Caki2 (cell line): ENCODE data around the gene CD99L2. TPM values are rescaled to one million over a fixed set of nuclear protein-coding genes. Genes with fewer than 3 reads are reported as not detected.

Experiments
- DNase-seq: peaks from one replicate; pipeline ENCODE4 v3.0.0-alpha.2; 2015; ENCODE audit warnings: low read depth
- in situ Hi-C: cut with HindIII; loops from 2 replicates; pipeline ENCODE4 v1.10.0; 2016; ENCODE audit warnings: low sequenced_read_pairs, low pct_unique_long_range_greater_than_20kb, mixed read lengths
- total RNA-seq: library from RNA; depleted of rRNA; stranded (reverse); fragments of >200 nt; shearing (Covaris generic); gene quantifications from 2 replicates; pipeline ENCODE4 v1.2.3, GENCODE V29; 2014; ENCODE audit warnings: low replicate concordance; rRNA removed

CD99L2 gene, protein sequence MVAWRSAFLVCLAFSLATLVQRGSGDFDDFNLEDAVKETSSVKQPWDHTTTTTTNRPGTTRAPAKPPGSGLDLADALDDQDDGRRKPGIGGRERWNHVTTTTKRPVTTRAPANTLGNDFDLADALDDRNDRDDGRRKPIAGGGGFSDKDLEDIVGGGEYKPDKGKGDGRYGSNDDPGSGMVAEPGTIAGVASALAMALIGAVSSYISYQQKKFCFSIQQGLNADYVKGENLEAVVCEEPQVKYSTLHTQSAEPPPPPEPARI
- total RNA-seq = 22.5 and 34.7 TPM in 2 replicates

DNA sequence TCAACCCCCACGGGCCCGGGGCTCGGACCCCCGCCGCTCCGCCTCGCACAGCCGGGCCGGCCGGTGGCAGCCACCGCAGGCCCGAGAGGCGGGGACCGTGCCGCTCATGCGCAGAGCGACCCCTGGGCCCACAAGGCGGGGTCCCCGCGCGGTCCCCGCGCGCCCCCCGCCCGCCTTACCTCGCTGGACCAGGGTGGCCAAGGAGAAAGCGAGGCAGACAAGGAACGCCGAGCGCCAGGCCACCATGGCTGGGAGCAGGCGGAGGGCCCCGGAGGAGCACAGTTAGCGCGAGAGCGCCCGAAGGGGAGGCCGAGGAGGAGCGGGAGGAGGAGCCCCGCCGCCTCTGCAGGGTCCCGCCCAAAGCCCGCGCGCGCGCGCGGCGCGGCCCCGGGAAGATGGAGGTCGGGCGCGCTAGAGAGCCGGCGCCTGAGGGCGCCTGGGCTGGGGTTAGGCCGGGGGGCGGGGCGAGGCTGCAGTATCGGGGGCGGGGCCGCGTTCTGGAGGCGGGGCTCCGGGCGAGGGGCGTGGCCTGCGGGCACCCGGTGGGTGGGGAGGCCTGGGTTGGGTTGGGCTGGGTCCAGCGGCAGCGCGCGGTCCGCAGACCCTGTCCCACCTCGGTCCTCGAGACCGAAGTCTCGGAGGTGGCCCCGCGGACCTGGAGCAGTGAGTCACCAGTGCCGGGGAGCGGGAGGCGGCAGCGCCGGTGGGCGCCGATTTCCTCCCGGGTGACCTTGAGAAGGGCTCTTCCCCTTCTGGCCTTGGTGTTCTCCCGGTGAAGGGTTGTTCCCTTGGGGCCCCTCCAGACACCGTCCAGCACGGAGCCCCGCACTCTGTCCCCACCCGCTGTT is at the start of gene CD99L2:
Gene CD99L2, minus strand, starts transcription at position 326 of the 848 bp plus-strand sequence. Its CDS starts 80 bp downstream, at position 246.
- peak; percentile 83 for DNase-seq
- in situ Hi-C loops = no loop called here

DNA sequence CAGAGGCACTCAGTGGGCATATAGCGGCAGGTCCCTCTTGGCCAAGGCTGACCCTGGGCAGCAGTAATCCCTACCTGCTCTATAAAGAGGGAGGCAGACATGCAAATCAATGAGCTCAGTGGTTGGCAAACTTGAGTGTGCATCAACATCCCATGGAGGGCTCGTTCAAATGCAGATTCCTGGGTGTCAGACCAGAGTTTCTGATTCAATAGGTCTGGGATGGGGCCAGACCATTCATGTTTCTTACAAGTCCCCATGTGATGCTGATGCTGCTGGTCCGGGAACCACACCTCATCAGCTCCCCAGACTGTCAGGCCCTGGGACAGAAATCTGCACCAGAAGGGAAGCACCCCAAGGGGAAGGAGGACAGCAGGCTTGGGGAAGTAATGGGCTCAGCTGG is 45.8 kb upstream of the CD99L2 start:
- in situ Hi-C loops = no loop called here
- DNase-seq = no peak

DNA sequence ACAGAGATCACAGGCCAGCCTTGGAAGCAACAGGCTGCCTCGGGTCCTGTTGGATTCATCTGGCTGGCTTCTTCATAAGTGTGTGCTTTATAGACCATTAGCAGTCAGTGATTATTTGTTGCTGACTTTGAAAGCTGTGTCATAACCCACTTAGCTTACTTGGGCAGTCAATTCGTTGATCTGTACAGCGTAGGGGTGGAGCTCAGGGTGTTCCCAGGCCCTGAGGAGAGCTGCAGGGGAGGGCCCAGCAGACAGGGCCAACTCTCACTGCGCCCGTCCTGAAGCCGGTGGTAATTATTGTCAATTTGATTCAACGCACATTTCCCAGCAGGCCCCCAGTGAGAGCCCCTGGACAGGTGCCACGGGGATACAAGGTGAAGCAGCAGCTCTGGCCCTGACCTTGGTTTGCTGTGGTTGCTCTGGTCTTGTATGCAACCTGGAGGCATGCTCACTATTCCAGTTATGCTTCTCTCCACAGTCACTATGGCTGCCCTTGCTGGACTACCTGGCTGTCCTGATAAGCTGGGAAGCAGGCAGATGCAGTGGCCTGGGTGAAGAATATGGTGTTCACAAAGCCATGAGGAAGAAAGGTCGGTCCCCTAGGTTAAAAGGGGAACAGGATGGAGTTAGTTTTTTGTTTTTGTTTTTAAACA is 44.6 kb upstream of the CD99L2 start:
- in situ Hi-C loops = no loop called here
- DNase-seq = no peak

DNA sequence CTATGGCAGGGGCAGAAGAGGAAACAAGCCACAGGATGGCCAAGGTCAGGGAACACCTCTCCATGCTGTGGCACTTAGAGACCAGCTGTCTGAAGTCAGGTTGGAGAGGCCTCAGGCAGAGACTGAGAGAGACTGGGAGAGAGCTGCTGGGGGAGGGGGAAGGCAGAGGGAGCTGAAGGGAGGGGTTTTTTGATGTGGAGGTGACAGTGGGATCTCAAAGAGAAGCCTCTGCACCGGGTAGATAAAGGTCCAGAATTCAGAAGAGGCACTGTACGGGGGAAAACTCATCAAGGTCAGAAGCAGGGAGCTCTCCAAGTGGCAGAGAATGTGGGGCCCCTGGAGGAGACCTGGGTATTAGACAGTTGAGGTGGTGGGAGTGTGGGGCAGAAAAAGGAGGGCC is 43.1 kb upstream of the CD99L2 start:
- in situ Hi-C loops = no loop called here

DNA sequence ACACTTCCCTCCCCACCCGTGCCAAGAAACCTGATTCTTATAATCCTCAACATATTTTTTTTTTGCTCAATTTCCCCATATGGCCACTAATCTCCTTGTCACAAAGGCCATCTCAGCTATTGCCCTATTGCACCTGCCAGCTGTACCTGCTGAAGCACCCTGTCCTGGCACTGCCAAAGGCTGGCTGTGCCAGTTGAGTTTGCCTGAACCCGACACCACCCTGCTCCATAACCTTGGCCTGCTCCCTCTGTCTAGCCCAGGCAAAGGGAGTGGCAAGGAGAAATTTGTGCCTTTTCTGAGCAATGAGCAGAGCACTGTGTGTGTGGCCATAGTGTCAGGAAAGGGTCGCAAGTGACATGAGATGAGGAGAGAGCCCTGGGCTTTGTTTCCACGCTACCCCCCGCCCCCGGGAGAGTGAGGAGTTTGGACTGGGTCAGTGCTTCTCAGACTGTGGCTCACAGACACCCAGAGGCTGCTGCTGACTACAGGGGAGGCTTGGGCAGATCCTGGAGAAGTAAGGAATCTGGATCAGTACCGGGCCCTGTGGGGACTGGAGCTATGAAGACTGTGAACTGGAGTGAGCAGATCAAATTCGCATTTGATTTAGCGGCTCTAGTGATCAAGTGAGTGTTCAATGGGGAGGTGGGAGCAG is 42.5 kb upstream of the CD99L2 start:
- in situ Hi-C loops = no loop called here
- DNase-seq = no peak

More for the DNA sequence above, 43.1 kb upstream of the CD99L2 start:
- DNase-seq = no peak

DNA sequence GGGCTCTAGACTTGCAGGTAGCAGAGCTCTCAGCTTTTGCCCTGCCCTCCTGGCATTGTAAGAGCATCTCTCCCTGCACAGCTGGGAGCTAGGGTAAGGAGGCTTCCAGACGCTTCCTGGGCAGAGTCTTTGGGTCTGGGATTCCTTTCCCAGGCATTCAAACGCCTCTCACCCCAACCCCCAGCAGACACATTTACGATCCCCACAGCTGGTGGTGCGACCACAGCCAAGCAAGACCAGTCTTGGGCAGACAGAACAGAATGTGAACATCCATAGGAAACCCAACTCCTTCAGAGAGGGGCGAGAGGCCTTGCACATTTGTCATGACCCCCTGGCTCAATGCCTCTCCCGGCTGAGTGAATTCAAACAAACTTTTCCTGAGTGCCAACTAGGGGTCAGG is 38.1 kb upstream of the CD99L2 start:
- DNase-seq = no peak
- in situ Hi-C loops = no loop called here

DNA sequence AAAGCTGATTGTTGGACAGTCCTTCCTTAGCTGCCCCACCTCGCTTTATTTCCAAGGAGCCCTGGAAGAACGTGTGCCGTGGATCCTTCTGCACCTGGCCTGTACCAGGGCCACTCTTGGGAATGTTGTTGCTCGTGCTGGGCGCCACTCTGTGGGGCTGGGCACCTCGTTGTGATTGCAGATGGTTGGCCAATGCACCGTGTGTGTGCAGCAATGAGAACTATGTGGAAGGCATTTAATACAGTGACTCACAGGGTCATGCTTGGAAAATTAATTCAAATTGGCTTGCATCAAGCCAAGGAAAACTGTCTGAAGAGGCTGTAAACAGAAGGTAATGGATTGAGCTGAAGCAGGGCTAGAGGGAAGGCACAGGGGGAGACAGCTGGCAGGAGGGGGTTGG is 37.0 kb upstream of the CD99L2 start:
- in situ Hi-C loops = no loop called here
- DNase-seq = peak; percentile 37

DNA sequence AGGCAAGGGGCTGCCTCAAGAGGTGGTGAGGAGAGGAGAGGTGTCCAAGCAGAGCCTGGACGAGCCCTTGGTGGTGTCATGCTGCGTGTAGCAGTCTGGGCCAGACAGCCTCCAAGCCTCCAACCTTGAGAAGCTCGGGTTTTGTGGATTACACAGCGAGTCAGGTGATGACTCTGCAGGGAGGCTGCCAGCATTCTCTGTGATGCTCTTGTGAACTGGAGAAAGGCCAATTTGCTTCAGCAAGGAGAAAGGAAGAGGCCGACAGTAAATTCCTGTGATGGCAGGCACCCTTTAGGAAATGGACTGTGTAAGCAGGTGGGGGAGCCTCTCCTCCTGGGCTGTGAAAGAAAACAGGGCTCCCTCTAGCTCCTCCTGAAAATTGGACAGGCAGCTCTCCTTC is 36.0 kb upstream of the CD99L2 start:
- DNase-seq = peak; percentile 41
- in situ Hi-C loops = no loop called here

DNA sequence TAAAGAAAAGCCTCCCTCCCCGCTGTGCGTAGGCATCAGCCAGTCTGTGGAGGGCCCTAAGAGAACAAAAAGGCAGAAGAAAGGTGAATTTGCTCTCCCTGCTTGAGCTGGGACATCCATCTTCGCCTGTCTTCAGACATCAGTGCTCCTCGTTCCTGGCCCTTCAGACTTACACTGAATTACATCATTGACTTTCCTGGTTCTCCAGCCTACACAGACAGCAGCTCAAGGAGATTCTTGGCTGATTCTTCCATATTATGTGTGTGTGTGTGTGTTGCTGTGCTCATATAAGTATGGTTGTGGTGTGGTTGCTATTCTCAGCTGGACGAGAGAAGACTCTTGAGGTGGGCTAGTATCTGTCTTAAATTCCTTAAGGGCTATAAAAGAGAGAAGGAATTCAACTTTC is 35.5 kb upstream of the CD99L2 start:
- no peak for DNase-seq
- in situ Hi-C loops = no loop called here

DNA sequence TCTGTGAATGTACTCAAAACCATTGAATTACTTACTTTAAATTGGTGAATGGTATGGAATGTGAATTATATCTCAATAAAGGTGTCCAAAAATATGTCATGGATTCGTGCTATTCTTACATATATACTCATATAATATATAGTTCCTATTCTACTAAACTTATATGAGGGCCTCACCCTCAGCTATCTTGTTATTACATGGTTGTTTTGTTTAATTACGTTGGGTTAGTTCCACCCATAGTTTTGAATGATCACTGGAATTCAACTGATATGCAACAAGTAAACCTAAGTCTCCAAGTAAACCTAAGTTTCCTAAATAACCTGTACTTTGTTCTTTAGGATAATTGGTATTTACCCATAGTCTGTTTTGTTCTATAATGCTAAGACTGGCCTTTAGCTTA is 30.6 kb upstream of the CD99L2 start:
- in situ Hi-C loops = no loop called here
- DNase-seq = no peak

DNA sequence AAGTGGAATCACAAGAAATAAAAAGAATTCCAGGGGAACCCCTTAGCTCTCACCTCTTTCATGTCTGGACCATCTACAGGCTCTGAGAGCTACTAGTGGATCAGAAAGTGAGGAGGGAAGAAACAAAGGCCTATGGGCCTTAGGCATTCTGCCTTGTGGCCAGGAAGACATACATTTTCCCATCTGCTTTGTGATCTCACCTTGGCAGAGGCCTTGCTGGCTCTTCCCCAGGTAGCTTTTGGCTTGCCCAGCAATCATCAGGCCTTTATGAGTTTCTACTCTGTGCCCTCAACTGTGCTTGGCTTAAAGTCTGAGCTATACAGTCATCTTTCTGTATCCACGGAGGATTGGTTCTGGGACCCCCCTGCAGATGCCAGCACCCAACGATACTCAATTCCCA is 28.3 kb upstream of the CD99L2 start:
- in situ Hi-C loops = no loop called here

DNA sequence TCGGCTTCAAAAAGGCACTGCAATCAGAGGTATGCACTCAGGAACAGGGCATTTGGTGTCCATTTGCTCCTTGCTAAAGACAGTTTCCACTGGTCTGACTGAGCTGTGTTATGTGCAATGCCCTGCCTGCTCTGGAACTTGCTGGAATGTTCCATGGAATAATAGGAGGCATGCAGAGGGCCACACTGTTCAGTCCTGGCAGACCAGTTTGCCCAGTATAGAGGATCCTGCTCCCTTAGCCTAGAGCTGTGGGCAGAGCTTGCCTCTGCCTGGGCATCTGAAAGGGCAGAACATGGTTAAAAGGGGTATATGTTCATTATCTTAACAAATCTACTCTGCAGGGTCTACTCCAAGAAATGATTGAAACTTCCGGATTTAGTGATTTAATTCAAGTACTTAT is 27.8 kb upstream of the CD99L2 start:
- no peak for DNase-seq
- in situ Hi-C loops = no loop called here

More for the DNA sequence above, 28.3 kb upstream of the CD99L2 start:
- no peak for DNase-seq

DNA sequence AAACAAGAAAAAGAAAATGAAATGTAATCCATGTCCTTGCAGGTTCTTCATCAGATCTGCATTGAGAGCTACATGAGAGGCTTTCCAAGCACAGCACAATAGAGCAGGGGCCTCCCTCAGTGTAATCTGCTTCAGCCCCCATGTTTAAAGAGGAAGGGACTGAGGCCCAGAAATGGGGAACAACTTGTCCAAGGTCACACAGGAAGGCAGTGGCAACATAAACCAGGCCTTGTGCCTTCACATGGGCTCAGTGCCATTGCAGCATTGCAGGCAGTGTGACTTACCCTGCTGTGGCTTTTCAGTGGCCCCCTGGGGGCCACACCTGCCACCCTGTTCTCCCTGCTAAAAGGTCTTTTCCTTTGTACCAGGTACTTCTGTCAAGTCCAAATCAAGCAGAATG is 20.9 kb upstream of the CD99L2 start:
- DNase-seq = no peak
- in situ Hi-C loops = no loop called here

DNA sequence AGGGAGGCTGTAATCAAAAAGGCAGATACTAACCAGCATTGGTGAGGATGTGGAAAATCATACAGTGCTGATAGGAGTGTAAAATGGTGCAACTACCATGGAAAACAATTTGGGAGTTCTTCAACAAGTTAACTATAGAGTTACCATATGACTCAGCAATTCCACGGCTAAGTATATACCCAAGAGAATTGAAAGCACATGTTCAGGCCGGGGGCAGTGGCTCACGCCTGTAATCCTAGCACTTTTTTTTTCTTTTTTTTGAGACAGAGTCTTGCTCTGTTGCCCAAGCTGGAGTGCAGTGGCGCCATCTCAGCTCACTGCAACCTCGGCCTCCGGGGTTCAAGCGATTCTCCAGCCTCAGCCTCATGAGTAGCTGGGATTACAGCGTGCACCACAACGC is 15.0 kb upstream of the CD99L2 start:
- DNase-seq = no peak
- in situ Hi-C loops = no loop called here

DNA sequence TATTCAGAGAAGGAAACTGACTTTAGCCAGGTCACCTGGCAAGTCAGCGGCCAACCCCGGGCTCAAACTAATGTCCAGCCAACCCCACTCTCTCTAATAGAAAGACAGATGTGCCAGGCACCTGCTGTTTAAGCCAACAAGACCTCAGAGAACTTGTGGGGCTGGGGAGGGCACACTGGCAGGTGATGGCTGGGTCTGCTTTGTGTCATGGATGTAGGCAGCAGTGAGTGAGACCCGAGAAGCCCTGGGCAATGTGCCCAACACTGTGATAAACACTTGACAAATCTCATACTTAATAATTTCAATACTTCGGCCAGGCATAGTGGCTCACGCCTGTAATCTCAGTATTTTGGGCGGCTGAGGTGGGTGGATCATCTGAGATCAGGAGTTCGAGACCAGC is 9.0 kb upstream of the CD99L2 start:
- in situ Hi-C loops = no loop called here
- DNase-seq = no peak

DNA sequence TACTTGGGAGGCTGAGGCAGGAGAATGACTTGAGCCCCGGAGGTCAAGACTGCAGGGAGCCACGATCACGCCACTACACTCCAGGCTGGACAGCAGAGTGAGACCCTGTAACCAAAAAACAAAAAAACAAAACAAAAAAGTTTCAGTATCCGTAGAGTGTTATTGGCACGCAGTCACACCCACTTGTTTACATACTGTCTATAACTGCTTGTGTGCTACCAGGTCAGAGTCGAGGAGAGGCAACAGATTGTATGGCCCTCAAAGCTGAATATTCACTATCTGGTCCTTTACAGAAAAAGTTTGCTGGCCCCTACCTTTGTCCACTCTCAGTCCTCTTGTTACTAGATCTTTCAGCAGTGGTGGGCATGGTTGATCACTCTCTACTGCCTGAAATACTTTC is 8.2 kb upstream of the CD99L2 start:
- in situ Hi-C loops = no loop called here
- DNase-seq = no peak

DNA sequence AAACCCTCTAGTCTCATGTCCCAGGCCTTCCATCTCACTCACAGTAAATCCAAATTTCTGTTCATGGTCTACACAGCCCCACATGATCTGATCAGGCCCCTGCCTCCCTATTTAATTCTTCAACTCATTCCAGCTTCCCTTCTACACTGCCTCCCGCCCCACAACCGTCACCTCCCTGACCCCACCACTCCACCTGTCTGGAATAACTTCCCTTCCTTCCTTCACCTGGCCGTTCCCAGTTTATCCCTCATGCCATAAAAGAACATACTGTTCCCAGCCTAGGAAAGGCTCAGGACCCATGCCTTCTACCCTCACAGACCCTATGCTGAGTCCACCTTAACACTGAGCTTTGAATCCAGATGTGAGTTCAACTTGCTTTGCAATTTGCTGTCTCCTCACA is 6.8 kb upstream of the CD99L2 start:
- no peak for DNase-seq
- in situ Hi-C loops = no loop called here

DNA sequence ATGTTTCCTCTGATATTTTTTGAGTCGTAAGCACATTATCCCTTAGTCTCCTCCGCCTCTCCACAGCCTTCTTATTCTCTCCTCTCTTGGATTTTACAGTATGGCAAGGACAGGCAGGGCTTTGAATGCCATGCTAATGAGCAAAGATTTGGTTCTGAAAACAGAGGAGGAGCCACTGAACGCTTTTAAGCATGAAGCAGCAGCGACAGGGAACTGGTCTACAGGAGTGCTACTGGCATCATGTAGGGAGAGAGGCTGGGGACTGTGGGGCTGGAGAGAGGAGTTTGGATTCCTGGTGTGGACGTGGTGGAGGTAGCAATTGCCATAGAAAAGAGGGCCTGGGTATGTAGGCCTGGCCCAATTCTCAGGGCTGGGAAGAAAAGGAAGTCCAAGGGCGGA is 4.6 kb upstream of the CD99L2 start:
- in situ Hi-C loops = no loop called here
- DNase-seq = no peak
